ENCODE measurements around the gene GFPT2.
A peak's percentile ranks its signal among the peaks of the same experiment; 100 is the strongest.

GFPT2 gene

GRCh38 chr5:180345186-180345585, 8.0 kb downstream of the GFPT2 start:
- ATAC-seq (ENCODE audit: low read depth) (no peak), DNase-seq (ENCODE audit: low spot score) (no peak)
- H3K4me3 ChIP-seq (ENCODE audit: severe bottlenecking) = no peak overlapping the region
- TF ChIP-seq CTCF (IDR thresholded peaks at IDR 0.05; ENCODE audit: poor library complexity, severe bottlenecking) = no peak
- H3K27ac ChIP-seq (ENCODE audit: poor library complexity, severe bottlenecking) = no peak overlapping the region
- no peaks in the 10 kb centered on the region for H3K36me3 ChIP-seq (ENCODE audit: low read depth)
- H3K27me3 ChIP-seq (ENCODE audit: insufficient read depth, poor library complexity, severe bottlenecking) = peaks cover 5% of the 10 kb centered on the region
- no peaks in the 10 kb centered on the region for H3K9me3 ChIP-seq (ENCODE audit: severe bottlenecking)
- H3K4me1 ChIP-seq (ENCODE audit: insufficient read depth, poor library complexity, severe bottlenecking) = peaks cover 3% of the 10 kb centered on the region

GRCh38 chr5:180344696-180344999, 8.5 kb downstream of the GFPT2 start:
- ATAC-seq (ENCODE audit: low read depth) = no peak
- H3K27me3 ChIP-seq (ENCODE audit: insufficient read depth, poor library complexity, severe bottlenecking) = no peaks in the 10 kb centered on the region
- H3K27ac ChIP-seq (ENCODE audit: poor library complexity, severe bottlenecking) = no peak overlapping the region

GRCh38 chr5:180343831-180344695, 9.1 kb downstream of the GFPT2 start:
- DNase-seq (ENCODE audit: low spot score) (no peak), ATAC-seq (ENCODE audit: low read depth) (peak; percentile 22; the same call in 2 of the 3 replicates)
- H3K27ac ChIP-seq (ENCODE audit: poor library complexity, severe bottlenecking) = no peak overlapping the region
- H3K36me3 ChIP-seq (ENCODE audit: low read depth) = no peaks in the 10 kb centered on the region
- H3K9me3 ChIP-seq (ENCODE audit: severe bottlenecking) = no peaks in the 10 kb centered on the region
- peaks cover 3% of the 10 kb centered on the region for H3K4me1 ChIP-seq (ENCODE audit: insufficient read depth, poor library complexity, severe bottlenecking)
- no peaks in the 10 kb centered on the region for H3K27me3 ChIP-seq (ENCODE audit: insufficient read depth, poor library complexity, severe bottlenecking)
- TF ChIP-seq CTCF (IDR thresholded peaks at IDR 0.05; ENCODE audit: poor library complexity, severe bottlenecking) = no peak
- H3K4me3 ChIP-seq (ENCODE audit: severe bottlenecking) = no peak overlapping the region

More at GRCh38 chr5:180344696-180344999, 8.5 kb downstream of the GFPT2 start:
- Histone ChIP-seq H3K36me3 (ENCODE audit: low read depth) (no peaks in the 10 kb centered on the region), H3K4me1 (ENCODE audit: insufficient read depth, poor library complexity, severe bottlenecking) (peaks cover 3% of the 10 kb centered on the region), H3K4me3 (ENCODE audit: severe bottlenecking) (no peak overlapping the region), H3K9me3 (ENCODE audit: severe bottlenecking) (no peaks in the 10 kb centered on the region)
- no peak for TF ChIP-seq CTCF (IDR thresholded peaks at IDR 0.05; ENCODE audit: poor library complexity, severe bottlenecking)
- no peak for DNase-seq (ENCODE audit: low spot score)

- Histone ChIP-seq H3K27ac (ENCODE audit: poor library complexity, severe bottlenecking) (no peak overlapping the region), H3K9me3 (ENCODE audit: severe bottlenecking) (no peaks in the 10 kb centered on the region), H3K27me3 (ENCODE audit: insufficient read depth, poor library complexity, severe bottlenecking) (no peaks in the 10 kb centered on the region), H3K4me1 (ENCODE audit: insufficient read depth, poor library complexity, severe bottlenecking) (peaks cover 3% of the 10 kb centered on the region), H3K4me3 (ENCODE audit: severe bottlenecking) (no peak overlapping the region), H3K36me3 (ENCODE audit: low read depth) (no peaks in the 10 kb centered on the region)
- no peak for TF ChIP-seq CTCF (IDR thresholded peaks at IDR 0.05; ENCODE audit: poor library complexity, severe bottlenecking)
- DNase-seq (ENCODE audit: low spot score) = no peak
- ATAC-seq (ENCODE audit: low read depth) = no peak
These were observed 9.9 kb downstream of the GFPT2 start for GRCh38 chr5:180343110-180343830.
